Stomach (tissue), 9 donors: Measurements from ENCODE around the gene JOSD1. TPM values are rescaled to one million over a fixed set of nuclear protein-coding genes. Genes with fewer than 3 reads are reported as not detected.

Experiments
- DNase-seq, 2 donors: peaks; one replicate each; pipeline versions ENCODE4 v3.0.0 to v3.0.0-alpha.2; 2013 to 2019
- H3K27ac ChIP-seq, 5 donors: fragments of 200-600 bp in 4 of 5; sonication (generic) in 4 of 5; one replicate each; pipeline ENCODE4 v1.5.1; 2013 to 2019; ENCODE audit warnings: mild to moderate bottlenecking in 1 of 5, moderate library complexity in 1 of 5
- H3K27me3 ChIP-seq, 3 donors: fragments of 200-600 bp; sonication (generic); one replicate each; pipeline ENCODE4 v1.5.1; 2017 to 2019; ENCODE audit warnings: mixed run types in 1 of 3
- H3K36me3 ChIP-seq, 4 donors: fragments of 200-600 bp; sonication (generic); 1 replicate in 3 of 4; 2 replicates in 1 of 4; pipeline ENCODE4 v1.5.1; 2016 to 2019
- H3K4me1 ChIP-seq, 4 donors: fragments of 200-600 bp; sonication (generic); one replicate each; pipeline ENCODE4 v1.5.1; 2016 to 2019
- H3K4me3 ChIP-seq, 4 donors: fragments of 200-600 bp; sonication (generic) in 3 of 4; one replicate each; pipeline ENCODE4 v1.5.1; 2016 to 2019; ENCODE audit warnings: mild to moderate bottlenecking in 1 of 4
- H3K9me3 ChIP-seq, 4 donors: fragments of 200-600 bp; sonication (generic); one replicate each; pipeline ENCODE4 v1.5.1; 2016 to 2019
- CTCF ChIP-seq, 7 experiments: fragments of 450-650 bp in 4 of 7; fragments of 200-600 bp in 3 of 7; sonication (generic) in 3 of 7; IDR thresholded peaks; one replicate each; pipeline ENCODE4 v1.5.1; 2016 to 2019; ENCODE audit warnings: antibody characterized with exemption in 7 of 7, control low read depth in 2 of 7, mild to moderate bottlenecking in 1 of 7
- EP300 ChIP-seq: sonication (generic); formaldehyde crosslinking; IDR thresholded peaks from one replicate; pipeline ENCODE4 v1.6.1; 2017; ENCODE audit warnings: antibody characterized with exemption
- POLR2A ChIP-seq, 4 donors: fragments of 450-650 bp; IDR thresholded peaks; one replicate each; pipeline ENCODE4 v1.6.1; 2016; ENCODE audit warnings: antibody characterized with exemption in 4 of 4, control low read depth in 2 of 4, mild to moderate bottlenecking in 1 of 4, moderate library complexity in 1 of 4
- POLR2AphosphoS5 ChIP-seq, 3 donors: sonication (generic); formaldehyde crosslinking; IDR thresholded peaks; one replicate each; pipeline ENCODE4 v1.6.1; 2016; ENCODE audit warnings: antibody characterized with exemption in 3 of 3
- WGBS, 5 donors: extraction: QIAGEN DNeasy Blood & Tissue Kit in 3 of 5; methylation state at CpG; one replicate each; pipeline versions ENCODE4 v1.1.5 to v1.1.7; 2013 to 2018; 5-methylcytosine and 5-hydroxymethylcytosine counted together
- intact Hi-C: fragments of 100-400 bp; cut with DNase I; formaldehyde crosslinking; loops from one replicate; pipeline ENCODE4 v1.15.1; 2023; ENCODE audit warnings: low total_unique reads
- polyA plus RNA-seq, 3 donors: library from polyadenylated mRNA; stranded (reverse); fragments of 200-250 nt; gene quantifications; one replicate each; pipeline ENCODE4 v1.2.3, GENCODE V29; 2013
- total RNA-seq, 5 donors: library from RNA; depleted of rRNA; stranded (reverse); fragments of >200 nt; gene quantifications; one replicate each; pipeline versions ENCODE4 v1.1.0 to v1.2.3, GENCODE V29; 2014 to 2016
- donor health status: healthy with polysubstance abuse.
- donor health status: Bipolar disorder and iron deficiency.
- donor health status: healthy.

Gene JOSD1
- total and polyA plus RNA-seq, 8 donors = 17.9 to 66.1 (median 35.7) TPM

DNA sequence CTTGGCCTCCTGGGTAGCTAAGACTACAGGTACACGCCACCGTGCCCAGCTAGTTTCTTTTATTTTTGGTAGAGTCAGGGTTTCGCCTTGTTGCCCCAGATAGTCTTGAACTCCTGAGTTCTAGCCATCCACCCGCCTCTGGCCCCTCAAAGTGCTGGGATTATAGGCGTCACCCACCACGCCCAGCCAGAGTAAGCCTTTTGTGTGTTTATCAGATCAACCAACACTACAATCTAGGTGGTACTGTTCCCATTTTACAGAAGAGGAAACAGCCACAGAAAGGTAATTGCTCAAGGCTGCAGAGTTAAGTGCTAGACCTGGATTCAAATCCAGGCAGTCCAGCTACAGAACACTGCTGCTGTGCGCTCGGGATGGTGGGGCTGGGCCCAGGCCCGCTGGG lies 15.8 kb downstream of the JOSD1 start:
- peaks cover 54 to 70% (median 69%) of the 10 kb centered on the region in 4 donors for H3K36me3 ChIP-seq
- H3K4me1 ChIP-seq = peaks cover 9 to 24% (median 18%) of the 10 kb centered on the region in 4 donors
- no peak for TF ChIP-seq POLR2A (IDR thresholded peaks at IDR 0.05)
- TF ChIP-seq EP300 = no peak
- no peak for TF ChIP-seq CTCF (IDR thresholded peaks at IDR 0.05)
- no peak for TF ChIP-seq POLR2AphosphoS5 (IDR thresholded peaks at IDR 0.05)
- no peaks in the 10 kb centered on the region for H3K9me3 ChIP-seq
- no peak for DNase-seq
- H3K4me3 ChIP-seq = no peak overlapping the region
- no peaks in the 10 kb centered on the region for H3K27me3 ChIP-seq
- WGBS, 5 donors = 79 to 87% (median 86%) methylated on average over 9 of the region's 9 CpGs
- intact Hi-C loops = no loop called here
- no peak overlapping the region for H3K27ac ChIP-seq

DNA sequence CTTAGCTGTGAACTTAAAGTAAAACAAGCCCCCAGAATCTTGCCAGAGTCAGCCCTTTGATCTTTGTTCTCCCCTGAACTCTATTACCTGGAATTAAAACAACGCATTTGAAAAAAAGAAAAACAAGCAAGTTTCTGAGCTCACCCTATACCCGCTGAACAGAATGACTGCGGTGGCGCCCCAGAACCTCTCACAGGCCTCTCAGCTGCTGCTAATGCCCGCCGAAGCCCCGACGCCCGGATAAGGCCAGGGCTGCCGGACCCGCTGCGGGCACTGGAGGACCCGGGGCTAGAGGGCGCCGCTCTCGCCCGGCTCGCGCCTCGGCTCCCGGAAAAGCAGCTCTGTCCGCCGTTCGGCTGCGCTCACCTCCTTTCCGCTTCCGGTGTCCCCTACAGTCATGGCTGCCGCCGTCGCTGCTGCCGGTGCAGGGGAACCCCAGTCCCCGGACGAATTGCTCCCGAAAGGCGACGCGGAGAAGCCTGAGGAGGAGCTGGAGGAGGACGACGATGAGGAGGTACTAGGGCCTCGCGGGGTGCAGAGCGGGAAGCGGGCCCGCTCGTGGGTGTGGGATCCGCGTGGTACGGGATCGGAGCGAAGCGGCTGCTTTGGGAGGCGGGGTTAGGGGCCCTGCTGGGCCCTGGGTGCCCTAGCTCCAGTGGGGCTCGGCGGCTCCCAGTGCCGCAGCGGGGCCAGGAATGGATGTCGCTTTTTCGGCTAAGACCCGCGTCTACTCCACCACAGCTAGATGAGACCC lies 19.0 kb downstream of the JOSD1 start, which contains the start of gene TOMM22:
TOMM22 (plus strand) TSS at position 376 of the 754 bp plus-strand sequence; CDS start at position 398, 22 bp downstream.
- intact Hi-C loops = no loop called here
- peak within 1 kb of the TSS; percentile 75 to 84 (median 82) for H3K27ac ChIP-seq
- 0 to 1% (median 1%) methylated on average over 17 to 60 of the region's 60 CpGs for WGBS, 5 donors
- TF ChIP-seq EP300 (no peak), POLR2AphosphoS5 (IDR thresholded peaks at IDR 0.05) (peak; percentile 76 to 96 (median 88)), POLR2A (IDR thresholded peaks at IDR 0.05) (no peak), CTCF (IDR thresholded peaks at IDR 0.05) (peak in 3 of 7 experiments; percentile 41 to 68 (median 57))
- peak; percentile 91 to 97 for DNase-seq
- peak within 1 kb of the TSS; percentile 85 to 93 (median 92) for H3K4me3 ChIP-seq
- H3K36me3 ChIP-seq = peaks cover 32 to 40% (median 38%) of the 10 kb centered on the region in 4 donors
- no peaks in the 10 kb centered on the region for H3K9me3 ChIP-seq
- H3K27me3 ChIP-seq = no peaks in the 10 kb centered on the region
- H3K4me1 ChIP-seq = peaks cover 9 to 22% (median 18%) of the 10 kb centered on the region in 4 donors

DNA sequence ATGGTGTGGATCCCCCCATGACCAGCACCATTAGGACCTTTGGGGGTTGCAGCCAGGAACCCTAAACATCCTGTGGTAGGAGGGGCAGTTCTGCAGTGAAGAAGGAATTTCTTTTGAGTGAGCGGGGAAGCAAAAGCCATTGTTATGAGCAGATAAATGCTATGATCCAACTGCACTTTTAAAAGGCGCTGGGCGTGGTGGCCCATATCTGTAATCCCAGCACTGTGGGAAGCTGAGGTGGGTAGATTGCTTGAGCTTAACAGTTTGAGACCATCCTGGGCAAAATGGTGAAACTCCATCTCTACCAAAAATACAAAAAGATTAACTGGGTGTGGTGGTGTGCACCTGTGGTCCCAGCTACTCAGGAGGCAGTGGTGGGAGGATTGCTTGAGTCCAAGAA lies 24.9 kb downstream of the JOSD1 start:
- Histone ChIP-seq H3K36me3 (peaks cover 18 to 35% (median 30%) of the 10 kb centered on the region in 4 donors), H3K4me1 (no peaks in the 10 kb centered on the region), H3K27ac (no peak overlapping the region), H3K9me3 (no peaks in the 10 kb centered on the region), H3K4me3 (no peak overlapping the region), H3K27me3 (no peaks in the 10 kb centered on the region)
- intact Hi-C loops = no loop called here
- TF ChIP-seq CTCF (IDR thresholded peaks at IDR 0.05) (no peak), EP300 (no peak), POLR2A (IDR thresholded peaks at IDR 0.05) (no peak), POLR2AphosphoS5 (IDR thresholded peaks at IDR 0.05) (no peak)
- 83 to 96% (median 91%) methylated on average over 3 of the region's 3 CpGs for WGBS, 5 donors
- DNase-seq = no peak

DNA sequence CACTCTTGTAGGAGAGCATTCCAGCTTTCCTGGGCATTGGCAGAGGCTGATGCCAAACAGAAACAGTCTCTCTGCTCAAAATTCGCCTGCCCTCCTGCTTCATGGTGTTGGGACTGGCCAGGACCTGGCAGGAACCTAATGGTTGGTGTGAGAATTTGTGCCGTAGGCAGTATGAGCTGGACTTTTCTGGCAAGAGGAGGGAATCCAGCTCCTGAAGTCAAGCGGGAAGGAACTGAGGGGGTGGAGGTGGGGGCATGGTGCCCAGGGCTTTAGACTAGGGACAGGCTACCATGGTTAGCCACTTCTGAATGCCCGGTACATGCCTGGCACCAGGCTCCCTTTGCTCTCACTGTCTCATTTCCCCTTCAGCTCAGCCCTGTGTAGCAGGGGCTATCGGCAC lies 25.9 kb downstream of the JOSD1 start:
- no peak for DNase-seq
- WGBS, 5 donors = 74 to 87% (median 78%) methylated on average over 5 of the region's 5 CpGs
- Histone ChIP-seq H3K4me1 (no peaks in the 10 kb centered on the region), H3K27ac (no peak overlapping the region), H3K9me3 (no peaks in the 10 kb centered on the region), H3K27me3 (no peaks in the 10 kb centered on the region), H3K4me3 (no peak overlapping the region), H3K36me3 (peaks cover 20 to 42% (median 37%) of the 10 kb centered on the region in 4 donors)
- TF ChIP-seq CTCF (IDR thresholded peaks at IDR 0.05) (no peak), POLR2AphosphoS5 (IDR thresholded peaks at IDR 0.05) (no peak), POLR2A (IDR thresholded peaks at IDR 0.05) (no peak), EP300 (no peak)
- intact Hi-C loops = no loop called here
